Measurements from ENCODE around the gene RAD21L1. TPM values are rescaled to one million over a fixed set of nuclear protein-coding genes. Genes with fewer than 3 reads are reported as not detected.

Gene RAD21L1
- total RNA-seq, 4 donors from 2014 or later = 0.34 TPM; not detected in 3

DNA sequence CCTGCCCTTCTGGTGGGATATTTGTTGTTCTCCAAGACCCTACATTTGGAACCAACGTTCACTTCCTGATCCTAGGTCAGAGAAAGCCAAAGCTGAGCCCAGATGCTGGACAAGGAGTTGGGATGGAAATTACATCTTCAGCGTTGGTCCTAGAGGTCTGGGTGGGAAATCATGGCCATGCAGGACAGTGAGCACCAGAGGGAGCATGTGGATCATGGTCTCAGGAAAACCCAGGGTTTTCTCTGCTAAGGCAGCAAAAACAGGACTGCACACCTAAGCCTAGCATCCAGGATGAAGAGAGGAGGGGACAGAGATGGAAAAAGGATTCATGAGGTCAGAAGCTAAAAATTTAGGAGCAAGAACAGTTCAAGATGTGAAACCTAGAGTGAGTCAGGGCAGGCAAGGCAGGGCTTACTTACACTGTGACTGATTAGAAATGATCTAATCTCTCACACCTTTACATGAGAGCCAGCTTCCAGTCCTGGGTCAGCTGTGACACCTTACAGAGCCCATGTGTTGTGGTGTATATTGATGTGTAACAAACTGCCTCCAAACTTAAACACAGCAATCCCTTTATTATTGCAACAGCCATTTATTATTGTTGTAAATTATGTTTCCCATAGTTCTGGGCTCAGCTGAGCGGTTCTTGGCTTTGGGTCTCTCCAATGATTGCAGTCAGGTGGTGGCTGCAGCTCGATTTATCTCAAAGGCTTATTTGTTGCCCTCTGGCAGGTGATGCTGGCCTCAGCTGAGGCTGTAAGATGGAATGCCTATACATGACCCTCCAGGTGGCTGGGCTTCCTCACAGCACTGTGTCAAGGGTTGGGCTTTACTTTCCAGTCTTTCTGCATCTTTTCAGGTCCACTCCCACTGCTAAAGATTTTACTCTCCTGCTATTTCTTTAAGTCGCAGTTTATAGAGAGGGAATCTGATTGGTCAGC is 16.1 kb upstream of the RAD21L1 start:
- Histone ChIP-seq H3K27ac (no peak overlapping the region), H3K4me1 (peaks cover 8% of the 10 kb centered on the region), H3K27me3 (peaks cover 3% of the 10 kb centered on the region), H3K4me3 (no peak overlapping the region), H3K36me3 (no peaks in the 10 kb centered on the region), H3K9me3 (no peaks in the 10 kb centered on the region)
- no peak for DNase-seq (ENCODE audit: low spot score in 2 of 2)
- no peak for TF ChIP-seq POLR2AphosphoS5 (IDR thresholded peaks at IDR 0.05)
- TF ChIP-seq, protein P1, sequence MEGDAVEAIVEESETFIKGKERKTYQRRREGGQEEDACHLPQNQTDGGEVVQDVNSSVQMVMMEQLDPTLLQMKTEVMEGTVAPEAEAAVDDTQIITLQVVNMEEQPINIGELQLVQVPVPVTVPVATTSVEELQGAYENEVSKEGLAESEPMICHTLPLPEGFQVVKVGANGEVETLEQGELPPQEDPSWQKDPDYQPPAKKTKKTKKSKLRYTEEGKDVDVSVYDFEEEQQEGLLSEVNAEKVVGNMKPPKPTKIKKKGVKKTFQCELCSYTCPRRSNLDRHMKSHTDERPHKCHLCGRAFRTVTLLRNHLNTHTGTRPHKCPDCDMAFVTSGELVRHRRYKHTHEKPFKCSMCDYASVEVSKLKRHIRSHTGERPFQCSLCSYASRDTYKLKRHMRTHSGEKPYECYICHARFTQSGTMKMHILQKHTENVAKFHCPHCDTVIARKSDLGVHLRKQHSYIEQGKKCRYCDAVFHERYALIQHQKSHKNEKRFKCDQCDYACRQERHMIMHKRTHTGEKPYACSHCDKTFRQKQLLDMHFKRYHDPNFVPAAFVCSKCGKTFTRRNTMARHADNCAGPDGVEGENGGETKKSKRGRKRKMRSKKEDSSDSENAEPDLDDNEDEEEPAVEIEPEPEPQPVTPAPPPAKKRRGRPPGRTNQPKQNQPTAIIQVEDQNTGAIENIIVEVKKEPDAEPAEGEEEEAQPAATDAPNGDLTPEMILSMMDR (IDR thresholded peaks at IDR 0.05) = no peak
- TF ChIP-seq EP300 (IDR thresholded peaks at IDR 0.05) = no peak
- no peak for TF ChIP-seq POLR2A (IDR thresholded peaks at IDR 0.05)
- 63% methylated on average over 5 of the region's 5 CpGs for WGBS

DNA sequence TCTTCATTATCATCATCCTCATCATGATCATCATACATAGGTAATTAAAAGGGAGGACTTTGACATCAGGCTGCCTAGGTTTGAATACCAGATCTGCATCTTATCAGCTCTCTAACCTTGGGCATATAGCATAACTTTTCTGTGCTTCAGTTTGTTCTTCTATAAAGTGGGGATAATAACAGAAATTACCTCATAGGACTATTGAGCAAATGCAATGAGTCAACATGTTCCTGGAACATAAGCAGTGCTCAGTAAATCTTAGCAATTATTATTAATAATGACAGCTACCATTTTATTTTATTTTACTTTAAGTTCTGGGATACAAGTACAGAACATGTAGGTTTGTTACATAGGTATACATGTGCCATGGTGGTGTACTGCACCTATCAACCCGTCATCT is 15.3 kb upstream of the RAD21L1 start:
- WGBS = 96% methylated on average over 1 of the region's 1 CpG
- H3K36me3 ChIP-seq = no peaks in the 10 kb centered on the region
- peaks cover 7% of the 10 kb centered on the region for H3K4me1 ChIP-seq
- H3K4me3 ChIP-seq = no peak overlapping the region
- peaks cover 4% of the 10 kb centered on the region for H3K27me3 ChIP-seq
- no peaks in the 10 kb centered on the region for H3K9me3 ChIP-seq
- TF ChIP-seq, protein P1 (IDR thresholded peaks at IDR 0.05) = no peak
- TF ChIP-seq POLR2A (IDR thresholded peaks at IDR 0.05) (no peak), POLR2AphosphoS5 (IDR thresholded peaks at IDR 0.05) (no peak), EP300 (IDR thresholded peaks at IDR 0.05) (no peak)
- no peak overlapping the region for H3K27ac ChIP-seq
- DNase-seq (ENCODE audit: low spot score in 2 of 2) = no peak

DNA sequence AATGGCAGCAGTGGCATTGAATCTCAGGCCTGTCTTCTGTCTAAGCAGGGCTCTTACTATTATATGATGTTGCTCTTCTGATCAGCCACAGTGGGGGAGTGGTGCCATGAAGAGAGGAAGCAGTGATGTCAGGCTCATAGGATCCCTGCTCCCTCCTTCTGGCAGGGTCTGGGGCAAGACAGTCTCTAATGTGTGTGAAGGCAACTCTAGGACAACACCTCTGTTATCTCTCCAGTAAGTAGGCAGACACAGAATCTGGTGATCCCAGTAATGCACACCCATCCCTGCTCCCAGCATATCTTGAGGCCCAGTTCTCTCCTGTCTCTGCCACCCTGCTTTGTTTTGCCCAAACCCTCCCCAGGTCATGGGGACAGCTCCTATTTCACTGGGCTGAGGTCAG is 13.8 kb upstream of the RAD21L1 start:
- Histone ChIP-seq H3K4me1 (peaks cover 7% of the 10 kb centered on the region), H3K4me3 (no peak overlapping the region), H3K36me3 (no peaks in the 10 kb centered on the region), H3K27me3 (peaks cover 12% of the 10 kb centered on the region), H3K9me3 (no peaks in the 10 kb centered on the region), H3K27ac (no peak overlapping the region)
- no peak for DNase-seq (ENCODE audit: low spot score in 2 of 2)
- TF ChIP-seq EP300 (IDR thresholded peaks at IDR 0.05) (no peak), POLR2AphosphoS5 (IDR thresholded peaks at IDR 0.05) (no peak), POLR2A (IDR thresholded peaks at IDR 0.05) (no peak)
- TF ChIP-seq, protein P1 (IDR thresholded peaks at IDR 0.05) = no peak

DNA sequence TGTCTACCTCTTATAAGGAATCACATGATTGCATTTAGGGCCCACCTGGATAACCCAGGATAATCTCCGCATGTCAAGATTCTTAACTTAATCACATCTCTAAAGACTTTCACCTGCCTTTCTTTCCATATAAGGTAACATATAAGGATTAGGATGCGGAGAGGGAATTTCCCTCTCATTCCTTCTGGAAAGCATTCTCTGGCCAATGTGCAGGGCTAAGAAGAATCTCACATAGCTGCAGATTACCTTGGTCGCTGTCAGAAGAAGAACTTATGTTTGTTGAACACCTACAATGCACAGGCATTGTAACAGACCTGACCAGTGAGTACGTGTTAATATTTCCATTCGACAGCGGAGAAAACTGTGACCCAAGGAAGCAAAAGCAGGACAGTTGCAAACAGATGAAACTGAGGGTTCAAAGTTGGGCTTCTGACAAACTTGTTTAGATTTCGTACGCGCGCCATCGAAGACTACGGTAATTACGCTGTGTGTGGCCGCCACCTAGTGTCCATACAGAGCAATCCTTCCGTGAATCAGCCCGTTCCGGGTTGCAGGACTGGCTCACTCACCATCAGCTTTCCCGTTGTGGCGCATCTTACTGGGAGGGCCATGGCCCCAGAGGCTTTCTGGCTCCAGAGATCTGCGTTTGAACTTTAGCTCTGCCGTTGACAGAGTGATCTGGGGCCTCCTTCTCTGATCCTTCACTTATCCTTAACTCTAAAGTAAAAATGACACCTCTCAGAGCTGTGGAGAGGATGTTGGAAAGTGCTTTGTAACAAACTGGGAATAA is 13.0 kb upstream of the RAD21L1 start:
- H3K27me3 ChIP-seq = peaks cover 13% of the 10 kb centered on the region
- 11% methylated on average over 21 of the region's 21 CpGs for WGBS
- H3K27ac ChIP-seq = no peak overlapping the region
- peaks cover 7% of the 10 kb centered on the region for H3K4me1 ChIP-seq
- DNase-seq (ENCODE audit: low spot score in 2 of 2) = peak; percentile 79 to 88
- H3K36me3 ChIP-seq = no peaks in the 10 kb centered on the region
- H3K4me3 ChIP-seq = no peak overlapping the region
- TF ChIP-seq, protein P1 (IDR thresholded peaks at IDR 0.05) = peak; percentile 71 to 76
- no peak for TF ChIP-seq POLR2A (IDR thresholded peaks at IDR 0.05)
- no peaks in the 10 kb centered on the region for H3K9me3 ChIP-seq

DNA sequence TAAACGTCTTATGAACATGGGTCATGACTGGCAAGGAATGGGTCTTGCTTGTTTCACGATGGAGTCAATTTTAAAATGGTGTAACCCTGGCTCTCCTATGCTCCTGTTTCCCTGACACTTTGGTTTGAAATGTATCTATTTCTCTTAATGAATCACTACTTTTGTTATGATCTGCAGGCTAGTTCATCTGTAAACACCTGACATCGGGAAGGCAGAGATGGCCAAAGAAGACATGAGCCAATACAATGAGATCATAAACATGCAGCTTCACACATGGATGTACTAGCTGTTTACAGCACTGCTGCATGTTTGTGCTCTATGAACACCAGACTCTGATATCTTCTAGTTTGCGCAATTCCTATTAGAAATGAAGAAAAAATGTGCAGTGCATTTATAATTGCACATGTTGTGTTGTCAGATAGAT is 11.0 kb upstream of the RAD21L1 start:
- TF ChIP-seq, protein P1 (IDR thresholded peaks at IDR 0.05) = no peak
- TF ChIP-seq EP300 (IDR thresholded peaks at IDR 0.05) = no peak
- no peak for TF ChIP-seq POLR2AphosphoS5 (IDR thresholded peaks at IDR 0.05)
- TF ChIP-seq POLR2A (IDR thresholded peaks at IDR 0.05) = no peak
- WGBS = 72% methylated on average over 4 of the region's 4 CpGs
- Histone ChIP-seq H3K27me3 (peaks cover 13% of the 10 kb centered on the region), H3K9me3 (no peaks in the 10 kb centered on the region), H3K27ac (no peak overlapping the region), H3K4me1 (peaks cover 7% of the 10 kb centered on the region), H3K4me3 (no peak overlapping the region), H3K36me3 (no peaks in the 10 kb centered on the region)
- no peak for DNase-seq (ENCODE audit: low spot score in 2 of 2)
